GM19463 (cell line): ENCODE results near the gene DENND2C.
A peak's percentile ranks its signal among the peaks of the same experiment; 100 is the strongest.
"Not testable (repeated sequence)": the region's sequence is repeated elsewhere in the genome, so short reads cannot be mapped to it uniquely, and the experiment has no call there.

Experiments used
- ATAC-seq: cut with Tn5 transposase; IDR thresholded peaks from one replicate; pipeline ENCODE4 v1.9.1; 2021; ENCODE audit warnings: mild to moderate bottlenecking, moderate library complexity; ENCODE audit not compliant: unreplicated experiment

Gene DENND2C

DNA sequence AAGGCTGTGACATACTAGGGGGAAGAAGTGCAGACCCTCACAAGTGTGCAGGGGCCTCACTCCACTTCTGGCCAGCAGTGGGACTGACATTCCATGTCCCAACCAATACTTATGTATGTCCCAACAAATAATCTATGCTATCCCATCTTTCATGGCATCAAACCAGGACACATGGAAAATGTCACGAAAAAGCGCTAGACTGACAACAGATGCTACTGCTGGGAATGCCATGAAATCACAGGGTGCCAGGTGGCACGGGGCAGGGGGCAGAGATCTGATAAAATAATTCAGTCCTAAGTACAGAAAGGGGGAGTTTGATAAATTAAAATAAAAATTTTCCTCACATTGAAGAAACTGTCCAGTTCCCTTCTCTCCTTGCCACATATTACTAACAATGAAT, 60.8 kb downstream of the DENND2C start:
- no peak for ATAC-seq

DNA sequence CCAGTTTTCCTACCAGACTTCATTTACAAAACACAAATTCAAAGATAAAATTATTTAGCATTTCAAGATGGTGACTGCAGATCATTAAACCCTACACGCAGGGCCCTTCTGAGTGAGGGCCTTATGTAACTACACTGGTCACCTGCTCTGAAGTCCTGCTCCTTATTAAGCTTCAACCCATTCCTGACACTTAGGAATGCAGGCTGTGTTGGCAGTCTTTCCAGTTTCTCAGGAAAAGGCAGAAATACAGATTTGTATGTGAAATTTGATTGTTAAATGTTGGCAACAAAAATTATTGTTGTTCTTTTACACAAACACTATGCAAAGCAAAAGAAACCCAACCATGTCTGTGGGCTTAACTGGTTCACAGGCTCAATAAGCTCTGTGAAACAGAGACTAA, 62.6 kb downstream of the DENND2C start:
- ATAC-seq: no peak

DNA sequence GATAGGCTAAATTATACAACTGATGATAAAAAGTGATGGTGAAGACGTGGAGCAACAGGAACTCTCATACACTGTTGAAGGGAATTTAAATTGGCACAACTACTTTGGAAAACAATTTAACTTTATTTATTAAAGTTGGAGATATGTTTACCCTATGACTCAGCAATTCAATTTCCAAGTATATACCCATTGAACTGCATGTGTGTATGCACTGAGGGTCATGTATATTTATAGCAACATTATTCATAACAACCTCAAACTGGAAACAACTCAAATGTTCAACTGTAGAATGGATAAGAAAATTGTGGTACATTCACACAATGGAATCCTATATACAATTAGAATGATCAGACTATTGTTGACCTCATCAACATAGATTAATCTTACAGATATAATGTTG, 71.9 kb downstream of the DENND2C start:
- no peak for ATAC-seq

DNA sequence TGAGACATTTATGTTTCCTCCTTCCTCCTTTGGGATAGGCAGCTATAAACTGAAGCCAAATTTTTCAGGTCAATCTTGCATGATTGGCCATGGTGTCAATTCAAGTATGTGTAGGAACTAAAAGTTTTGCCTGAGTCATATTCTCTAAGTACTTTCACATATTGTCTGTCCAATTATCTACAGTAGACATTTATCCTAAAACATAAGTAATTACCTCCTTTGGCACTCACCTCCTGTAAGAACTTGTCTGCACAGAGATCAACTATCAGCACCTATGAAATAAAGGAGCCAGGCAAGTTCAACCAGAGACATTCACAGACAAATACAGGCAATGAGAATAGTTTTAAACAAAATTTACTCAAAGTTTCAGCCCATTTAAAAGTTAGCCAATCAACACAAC, 74.2 kb downstream of the DENND2C start:
- no peak for ATAC-seq

DNA sequence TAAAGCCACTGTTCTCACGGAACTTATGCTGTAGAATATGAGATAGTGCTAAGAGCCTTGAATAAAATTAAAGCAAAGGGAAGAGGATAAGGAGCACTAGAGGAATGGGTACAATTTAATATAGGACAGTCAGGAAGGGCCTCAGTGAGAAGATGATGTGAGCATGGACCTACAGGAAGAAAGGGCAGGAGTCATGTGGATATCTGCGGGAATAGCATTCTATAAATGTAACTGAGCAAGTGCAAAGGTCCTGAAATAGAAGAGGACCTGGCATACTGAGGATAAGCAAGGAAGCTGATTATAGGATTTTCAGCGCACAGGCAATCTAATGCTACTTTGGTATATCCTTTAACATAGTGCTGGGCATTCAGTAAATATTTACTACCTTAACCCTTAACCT, 75.8 kb downstream of the DENND2C start:
- ATAC-seq: no peak

DNA sequence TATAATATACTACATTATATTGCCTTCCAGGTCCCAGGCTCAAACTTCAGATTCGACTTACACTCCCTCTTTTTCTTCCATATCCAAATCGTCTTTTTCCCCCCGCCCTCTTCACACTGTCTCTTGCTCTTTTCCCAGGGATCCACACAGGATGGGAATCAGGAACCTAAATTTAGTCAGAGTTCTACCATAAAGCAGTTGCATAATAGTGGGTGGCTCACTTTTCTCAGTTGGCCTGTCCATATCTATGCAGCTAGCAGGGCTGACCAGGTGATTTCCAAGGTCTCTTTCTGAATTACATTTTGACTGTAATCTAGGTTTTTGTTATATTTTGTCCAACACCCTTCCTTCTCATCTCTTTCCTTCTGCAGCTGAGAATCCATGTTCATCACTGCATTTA, 80.7 kb downstream of the DENND2C start:
- ATAC-seq: no peak

DNA sequence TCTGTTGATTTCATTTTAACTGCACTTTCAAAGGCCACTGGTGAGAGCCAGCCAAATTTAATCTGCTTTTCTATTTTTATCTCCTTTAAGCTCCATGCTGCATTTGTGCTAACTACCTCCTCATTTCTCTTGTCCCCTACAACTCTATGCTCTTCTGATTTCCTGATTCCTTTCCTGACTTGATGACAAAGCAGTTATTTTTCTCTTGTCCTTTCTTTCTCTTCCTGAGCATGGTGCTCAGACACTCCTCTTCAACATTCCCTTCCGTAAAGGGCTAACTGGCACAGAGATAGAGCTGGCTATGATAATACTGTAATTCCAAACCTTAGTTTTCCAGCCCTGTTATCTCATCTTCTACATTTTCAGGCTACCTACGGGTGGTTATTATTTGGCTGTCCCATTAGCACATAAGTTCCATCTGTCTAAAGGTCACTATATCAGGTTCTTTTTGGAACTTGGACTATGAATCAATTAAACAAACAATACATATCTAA, 81.6 kb downstream of the DENND2C start:
- ATAC-seq: no peak

DNA sequence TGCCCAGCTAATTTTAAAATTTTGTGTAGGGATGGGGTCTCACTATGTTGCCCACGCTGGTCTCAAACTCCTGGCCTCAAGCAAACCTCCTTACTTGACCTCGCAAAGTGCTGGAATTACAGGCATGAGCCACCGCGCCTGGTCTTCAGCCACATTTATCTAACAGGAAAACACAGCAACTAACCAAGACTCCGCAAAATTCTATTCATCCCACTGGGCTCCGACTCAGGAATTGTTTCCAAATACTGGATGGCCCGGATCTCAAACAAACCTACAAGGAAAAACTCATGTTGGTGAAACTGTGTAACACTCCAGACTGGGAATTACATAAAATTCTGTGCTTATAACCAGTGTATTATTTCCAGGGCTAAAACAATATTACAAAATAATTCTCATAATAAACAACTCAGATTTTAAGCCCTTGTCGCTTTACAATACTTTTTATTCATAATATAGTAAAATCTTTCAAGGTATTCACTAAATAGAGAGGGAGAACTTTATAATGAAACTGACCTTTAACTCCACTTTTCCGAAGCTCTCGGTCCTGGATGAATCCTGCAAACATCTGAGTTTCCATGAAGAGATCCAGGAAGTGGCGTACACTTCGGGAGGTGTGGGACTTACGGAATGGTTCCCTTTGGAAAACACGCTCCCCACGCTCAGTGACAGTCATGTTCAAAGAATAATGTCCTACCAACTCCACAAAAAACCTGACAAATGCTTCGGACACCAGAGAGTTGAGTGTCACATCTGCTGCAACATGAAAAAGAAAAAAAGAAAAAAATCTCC, 82.5 kb downstream of the DENND2C start:
- ATAC-seq: no peak

DNA sequence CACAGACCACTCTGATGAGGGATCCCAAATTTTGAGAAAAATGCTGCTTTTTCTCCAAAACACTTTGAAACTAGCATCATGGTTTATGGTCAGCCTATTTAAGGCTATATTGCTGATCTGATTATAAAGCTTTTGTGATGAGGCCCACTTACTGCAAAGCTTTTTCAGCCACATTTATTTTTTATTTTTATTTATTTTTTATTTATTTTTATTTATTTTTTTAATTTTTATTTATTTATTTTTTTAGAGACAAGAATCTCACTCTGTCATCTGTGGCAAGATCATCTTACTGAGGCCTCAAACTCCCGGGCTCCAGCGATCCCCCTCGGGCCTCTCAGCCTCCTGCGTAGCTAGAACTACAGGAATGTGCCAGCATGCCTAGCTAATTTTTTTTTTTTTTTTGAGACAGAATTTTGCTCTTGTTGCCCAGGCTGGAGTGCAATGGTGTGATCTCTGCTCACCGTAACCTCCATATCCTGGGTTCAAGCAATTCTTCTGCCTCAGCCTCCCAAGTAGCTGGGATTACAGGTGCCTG, 83.3 kb downstream of the DENND2C start:
- no peak for ATAC-seq

DNA sequence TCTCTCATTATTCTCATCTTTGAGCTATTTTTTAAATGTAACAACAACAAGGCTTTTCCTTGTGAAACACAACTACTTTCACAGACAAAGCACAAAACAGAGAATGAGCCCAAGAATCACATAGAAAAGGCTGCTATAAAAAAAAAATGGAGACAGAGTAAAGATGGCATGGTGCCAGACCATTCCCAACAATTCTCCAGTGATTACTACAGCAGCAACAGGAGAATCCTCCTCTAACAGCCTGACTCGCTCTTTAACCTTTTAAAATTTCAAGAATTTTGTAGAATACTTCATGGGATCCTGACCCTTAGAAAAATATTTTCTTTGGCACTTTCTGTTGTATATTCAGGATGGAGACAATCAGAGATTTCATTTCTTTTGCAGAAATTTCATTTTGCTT, 84.6 kb downstream of the DENND2C start:
- ATAC-seq: no peak

DNA sequence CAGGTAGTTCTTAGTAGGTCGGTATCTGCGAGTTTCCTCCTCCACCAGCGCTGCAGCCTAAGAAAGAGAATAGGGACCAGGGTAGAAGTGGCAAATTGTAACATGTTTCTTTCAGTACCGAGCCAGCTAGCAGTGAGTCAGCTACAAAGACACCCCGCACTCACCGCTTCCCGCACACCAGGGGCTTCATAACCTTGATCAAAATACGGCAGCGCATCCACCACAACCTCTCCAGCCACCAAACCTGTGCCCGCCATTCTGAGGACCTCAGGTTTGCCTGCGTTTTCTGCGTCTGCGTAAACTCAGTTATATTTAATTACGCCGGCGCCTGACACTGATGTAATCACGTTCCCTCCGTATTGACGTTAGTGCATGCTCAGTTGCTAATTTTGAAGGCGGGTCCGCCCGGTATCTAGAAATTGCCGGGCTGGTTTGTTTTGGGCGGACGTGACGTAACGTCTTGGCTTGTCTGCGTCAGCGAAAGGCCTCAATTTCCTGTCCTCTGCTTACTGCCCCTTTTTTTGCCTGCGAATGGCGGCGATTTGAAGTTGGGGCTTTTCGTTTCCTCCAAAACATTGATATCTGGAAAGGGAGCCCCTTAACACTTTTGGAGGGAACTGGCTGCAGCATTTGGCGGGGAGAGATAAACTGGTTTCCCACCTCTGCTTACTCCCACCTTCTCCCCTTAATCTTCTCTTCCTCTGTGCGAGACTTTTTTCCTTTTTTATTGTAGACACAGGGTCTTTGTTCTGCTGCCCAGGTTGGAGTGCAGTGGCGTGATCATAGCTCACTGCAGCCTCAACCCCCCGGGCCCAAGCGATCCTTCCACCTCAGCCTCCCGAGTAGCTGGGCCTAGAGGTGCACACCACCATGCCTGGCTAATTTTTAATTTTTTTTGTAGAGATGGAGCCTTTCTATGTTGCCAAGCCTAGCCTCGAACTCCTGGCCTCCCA, 88.2 kb downstream of the DENND2C start, which contains the start of gene BCAS2:
BCAS2 (minus strand) TSS at position 281 of the 953 bp plus-strand sequence; CDS start at position 257, 24 bp downstream.
- ATAC-seq: peak; percentile 99

DNA sequence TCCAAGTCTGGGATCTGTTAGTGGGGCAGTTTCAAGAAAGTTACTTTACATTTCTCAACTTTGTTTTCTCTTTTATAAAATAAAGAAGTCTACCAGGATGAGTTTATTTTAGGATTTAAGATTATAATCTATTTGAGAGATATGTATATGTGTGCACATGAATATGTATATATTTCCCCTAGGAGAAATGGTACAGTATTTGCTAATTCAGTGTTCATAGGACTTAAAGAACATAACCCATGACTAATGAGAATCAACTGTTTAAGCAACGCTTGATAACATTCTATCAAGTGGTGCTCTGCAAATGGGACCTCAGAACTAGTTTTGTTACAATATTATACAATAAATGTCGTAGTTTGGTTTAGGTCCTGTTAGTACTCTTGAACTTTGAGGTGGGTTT, 95.5 kb downstream of the DENND2C start:
- ATAC-seq: no peak

DNA sequence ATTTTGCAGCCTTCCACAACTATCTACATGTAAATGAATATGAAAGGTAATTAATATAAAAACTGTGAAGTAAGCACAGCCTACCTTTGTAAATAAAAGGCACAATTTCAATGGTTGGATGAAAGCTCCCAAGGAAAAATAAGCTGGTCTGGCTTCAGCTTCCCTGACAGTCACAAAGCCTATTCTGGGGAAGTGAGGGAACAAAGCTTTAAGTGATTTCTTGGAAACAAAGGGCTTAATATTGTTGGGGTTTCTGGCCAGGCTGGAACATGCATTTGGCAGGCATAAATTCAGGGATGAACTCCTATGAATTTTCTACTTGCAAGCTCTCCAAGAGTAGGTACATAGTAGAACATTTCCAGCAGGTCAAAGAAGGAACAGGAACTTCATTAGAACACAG, 105.7 kb downstream of the DENND2C start:
- no peak for ATAC-seq

DNA sequence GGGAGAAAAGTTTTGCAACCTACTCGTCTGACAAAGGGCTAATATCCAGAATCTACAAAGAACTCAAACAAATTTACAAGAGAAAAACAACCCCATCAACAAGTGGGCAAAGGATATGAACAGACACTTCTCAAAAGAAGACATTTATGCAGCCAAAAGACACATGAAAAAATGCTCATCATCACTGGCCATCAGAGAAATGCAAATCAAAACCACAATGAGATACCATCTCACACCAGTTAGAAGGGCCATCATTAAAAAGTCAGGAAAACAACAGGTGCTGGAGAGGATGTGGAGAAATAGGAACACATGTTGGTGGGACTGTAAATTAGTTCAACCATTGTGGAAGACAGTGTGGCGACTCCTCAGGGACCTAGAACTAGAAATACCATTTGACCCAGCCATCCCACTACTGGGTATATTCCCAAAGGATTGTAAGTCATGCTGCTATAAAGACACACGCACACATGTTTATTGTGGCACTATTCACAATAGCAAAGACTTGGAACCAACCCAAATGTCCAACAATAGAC, 106.8 kb downstream of the DENND2C start:
- not testable (repeated sequence) for ATAC-seq

DNA sequence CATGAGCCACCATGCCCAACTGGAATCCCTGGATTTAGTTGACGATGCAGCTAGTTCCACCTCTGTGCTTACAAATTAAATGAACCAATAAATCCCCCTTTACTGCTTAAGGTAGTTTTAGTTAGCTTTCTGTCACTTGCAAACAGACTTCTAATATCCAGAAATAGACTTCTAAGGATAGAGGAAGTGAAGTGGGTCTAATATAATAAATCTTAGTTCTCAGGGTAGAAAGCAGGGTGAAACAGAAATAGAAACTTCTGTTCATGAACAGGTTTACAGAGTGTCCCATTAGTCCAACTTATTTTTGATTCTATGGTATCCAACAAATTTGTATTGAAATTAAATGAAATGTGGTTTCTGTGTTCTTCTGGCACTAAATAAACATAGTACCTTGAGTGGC, 108.5 kb downstream of the DENND2C start:
- no peak for ATAC-seq

DNA sequence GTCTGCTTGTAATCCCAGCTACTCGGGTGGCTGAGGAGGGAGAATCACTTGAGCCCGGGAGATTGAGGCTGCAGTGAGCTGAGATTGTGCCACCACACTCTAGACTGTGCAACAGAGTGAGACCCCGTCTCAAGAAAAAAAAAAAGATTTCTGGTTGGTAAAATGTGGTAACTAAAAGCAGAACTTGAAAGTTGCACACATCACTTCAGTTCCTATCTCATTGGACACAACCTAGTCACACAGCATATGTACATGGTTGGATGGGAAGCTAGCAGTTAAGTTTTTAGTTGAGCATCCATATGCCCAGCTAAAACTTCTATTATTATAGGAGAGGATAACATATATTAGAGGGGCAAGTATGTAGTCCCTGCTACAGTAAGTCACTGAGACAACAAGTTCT, 110.5 kb downstream of the DENND2C start:
- no peak for ATAC-seq

DNA sequence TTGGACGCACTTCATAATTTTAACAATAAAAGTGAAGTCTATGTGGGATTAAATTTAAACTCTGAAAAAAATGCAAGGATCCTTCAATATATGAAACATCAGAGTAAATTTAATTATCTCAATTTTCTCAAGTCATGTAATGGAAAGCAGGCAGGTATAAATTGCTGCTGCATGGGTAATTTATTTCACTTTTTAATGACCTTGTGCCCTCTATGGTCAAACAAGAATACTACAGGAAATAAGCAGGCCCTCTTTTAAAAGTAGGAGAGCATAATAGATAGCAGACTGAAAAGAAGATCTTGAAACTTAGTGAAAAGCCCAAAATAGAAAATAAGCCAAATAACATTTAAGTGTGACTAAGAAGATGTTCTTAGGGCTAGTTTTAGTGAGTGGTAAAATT, 111.3 kb downstream of the DENND2C start:
- ATAC-seq: no peak

DNA sequence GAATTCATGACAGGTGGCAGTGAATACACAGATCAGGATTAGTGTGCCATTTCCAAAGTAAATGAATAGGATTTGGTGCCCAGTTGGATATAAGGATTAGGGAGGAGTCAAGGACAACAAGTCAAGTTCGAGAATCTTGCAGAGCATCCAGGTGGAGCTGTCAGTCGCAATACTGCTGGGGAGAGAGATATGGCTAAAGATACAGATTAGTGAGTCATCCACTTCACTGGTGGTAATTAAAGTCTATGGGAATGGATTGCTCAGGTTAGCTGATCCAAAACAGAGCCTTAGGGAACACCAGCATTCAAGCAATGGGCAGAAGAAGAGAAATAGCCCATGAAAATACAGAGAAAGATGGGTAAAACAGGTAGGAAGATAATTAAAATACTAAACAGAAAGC, 115.3 kb downstream of the DENND2C start:
- ATAC-seq: no peak

DNA sequence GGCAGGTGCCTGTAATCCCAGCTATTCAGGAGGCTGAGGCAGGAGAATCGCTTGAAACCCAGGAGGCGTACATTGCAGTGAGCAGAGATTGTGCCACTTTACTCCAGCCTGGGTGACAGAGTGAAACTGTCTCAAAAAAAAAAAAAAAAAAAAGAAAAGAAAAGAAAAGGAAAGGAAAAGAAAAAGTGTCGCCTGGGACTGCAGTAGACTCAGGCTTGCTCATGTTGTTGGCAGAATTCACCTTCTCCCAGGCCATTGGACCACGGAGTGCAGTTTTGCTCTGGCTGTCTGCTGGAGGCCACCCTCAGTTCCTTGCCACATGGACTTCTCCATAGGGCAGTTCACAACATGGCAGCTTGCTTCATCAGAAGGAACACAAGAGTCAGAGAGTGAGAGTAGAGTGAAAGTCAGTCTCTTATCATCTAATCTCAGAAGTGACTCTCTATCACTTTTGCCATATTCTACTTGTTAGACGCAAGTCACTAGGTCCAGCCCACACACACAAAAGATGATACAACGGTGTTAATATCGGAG, 117.7 kb downstream of the DENND2C start:
- no peak for ATAC-seq

DNA sequence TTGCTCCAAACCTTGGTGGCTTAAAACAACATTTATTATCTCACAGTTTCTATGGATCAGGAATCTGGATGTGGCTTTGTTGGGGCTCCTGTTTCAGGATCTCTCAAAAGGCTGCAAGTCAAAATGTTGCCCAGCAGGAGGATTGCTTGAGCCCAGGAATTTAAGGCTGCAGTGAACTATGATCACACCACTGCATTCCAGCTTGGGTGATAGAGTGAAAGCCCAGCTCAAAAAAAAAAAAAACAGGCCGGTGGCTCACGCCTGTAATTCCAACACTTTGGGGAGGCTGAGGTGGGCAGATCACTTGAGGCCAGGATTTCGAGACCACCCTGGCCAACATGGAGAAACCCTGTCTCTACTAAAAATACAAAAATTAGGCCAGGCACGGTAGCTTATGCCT, 118.4 kb downstream of the DENND2C start:
- no peak for ATAC-seq

DNA sequence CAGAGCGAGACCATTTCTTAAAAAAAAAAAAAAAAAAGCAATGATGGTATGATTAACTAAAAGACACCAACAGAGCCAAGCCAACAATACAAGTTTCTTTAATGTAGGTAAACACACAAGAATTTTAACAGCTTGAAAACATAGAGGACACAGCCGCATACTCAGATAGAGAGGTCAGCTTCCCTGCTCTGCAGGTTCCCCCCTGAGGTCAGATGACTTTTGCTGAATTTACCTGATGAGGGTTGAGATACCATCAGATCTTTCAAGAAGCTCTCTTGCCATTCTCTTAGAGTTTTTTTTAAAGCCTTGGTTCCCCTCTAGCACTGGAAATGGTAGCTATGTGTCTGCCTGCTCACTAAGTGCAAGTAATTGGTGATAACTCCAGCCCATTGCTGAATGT, 119.5 kb downstream of the DENND2C start:
- no peak for ATAC-seq
